ENCODE data around the gene TSPAN18.

TSPAN18 gene

DNA sequence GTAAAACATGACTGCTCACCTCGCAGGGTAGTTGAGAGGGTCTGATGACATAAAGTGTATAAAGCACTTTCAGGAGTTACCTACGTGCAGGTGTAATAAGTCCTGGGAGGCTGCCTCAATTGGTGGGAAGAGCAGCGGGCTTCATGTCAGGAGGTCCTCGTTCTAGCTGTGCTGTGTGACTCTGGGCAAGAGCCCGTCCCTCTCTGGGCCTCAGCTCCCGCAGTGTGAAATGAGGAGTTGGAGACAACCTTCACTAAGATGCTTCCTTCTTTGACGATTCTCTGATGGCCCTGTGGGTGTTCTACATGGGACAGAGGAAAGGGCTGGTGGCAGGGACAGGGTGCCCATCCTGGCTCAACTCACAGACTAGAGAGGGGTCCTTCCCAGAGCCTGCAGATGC is 166.1 kb downstream of the TSPAN18 start:
- no peak for DNase-seq (ENCODE audit: low read depth)
- H3K4me3 ChIP-seq (ENCODE audit: control insufficient read depth, low read depth, low read length): no peak overlapping the region
- TF ChIP-seq CTCF (conservative IDR thresholded peaks at IDR 0.05; ENCODE audit: control insufficient read depth, insufficient read depth, low read depth, low read length): no peak

DNA sequence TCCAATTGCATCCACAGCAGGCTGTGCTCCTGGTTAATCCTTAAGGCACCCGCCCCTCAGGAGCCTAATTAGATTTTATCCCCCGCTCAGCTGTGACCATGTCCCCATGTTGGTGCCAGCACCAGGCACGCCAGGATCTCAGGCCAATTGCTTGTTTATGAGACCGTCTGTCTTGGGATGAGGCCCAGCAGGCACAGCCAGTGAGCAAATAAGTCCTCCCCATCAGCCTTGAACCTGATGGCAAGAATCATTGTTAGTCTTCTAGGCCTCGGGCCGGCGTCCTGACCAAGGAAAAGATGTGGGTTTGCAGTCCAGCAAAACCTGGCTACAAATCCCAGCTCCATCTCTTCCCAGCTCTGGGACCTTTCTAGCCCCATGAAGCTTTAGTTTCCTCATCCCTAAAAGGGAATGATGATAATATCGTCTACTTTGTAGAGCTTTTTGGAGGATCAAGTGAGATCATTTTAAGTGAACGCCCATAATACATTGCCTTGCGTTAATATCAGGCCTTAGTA is 166.6 kb downstream of the TSPAN18 start:
- DNase-seq (ENCODE audit: low read depth): no peak
- TF ChIP-seq CTCF (conservative IDR thresholded peaks at IDR 0.05; ENCODE audit: control insufficient read depth, insufficient read depth, low read depth, low read length): no peak
- H3K4me3 ChIP-seq (ENCODE audit: control insufficient read depth, low read depth, low read length): no peak overlapping the region

- peak; percentile 79 for TF ChIP-seq CTCF (conservative IDR thresholded peaks at IDR 0.05; ENCODE audit: control insufficient read depth, insufficient read depth, low read depth, low read length)
- no peak overlapping the region for H3K4me3 ChIP-seq (ENCODE audit: control insufficient read depth, low read depth, low read length)
- peak; percentile 48 for DNase-seq (ENCODE audit: low read depth)
These were observed 167.3 kb downstream of the TSPAN18 start for GRCh38 chr11:44893846-44894617.

DNA sequence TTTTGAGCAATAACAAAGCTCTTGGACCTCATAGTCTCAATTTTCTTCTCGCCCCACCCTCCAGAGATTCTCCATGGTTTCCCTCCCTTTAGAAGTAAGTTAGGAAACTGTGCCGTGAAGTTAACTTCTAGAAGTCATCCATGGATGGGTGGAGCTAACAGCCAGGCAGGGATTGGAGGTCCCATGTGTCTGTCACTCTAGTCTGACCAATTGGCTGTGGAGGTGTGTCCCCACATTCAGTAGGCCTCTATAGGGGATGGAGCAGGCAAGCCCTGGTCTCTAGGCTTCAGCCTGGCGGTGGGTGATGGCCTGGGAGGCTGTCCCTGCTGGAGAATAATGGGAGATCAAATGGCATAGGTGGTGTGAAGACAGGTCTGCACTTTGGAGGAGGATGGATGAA is 173.2 kb downstream of the TSPAN18 start:
- DNase-seq (ENCODE audit: low read depth): peak; percentile 79
- no peak overlapping the region for H3K4me3 ChIP-seq (ENCODE audit: control insufficient read depth, low read depth, low read length)
- no peak for TF ChIP-seq CTCF (conservative IDR thresholded peaks at IDR 0.05; ENCODE audit: control insufficient read depth, insufficient read depth, low read depth, low read length)

GRCh38 chr11:44901120-44901633 is 174.4 kb downstream of the TSPAN18 start:
- TF ChIP-seq CTCF (conservative IDR thresholded peaks at IDR 0.05; ENCODE audit: control insufficient read depth, insufficient read depth, low read depth, low read length): no peak
- no peak for DNase-seq (ENCODE audit: low read depth)
- no peak overlapping the region for H3K4me3 ChIP-seq (ENCODE audit: control insufficient read depth, low read depth, low read length)

GRCh38 chr11:44901786-44902185 is 175.0 kb downstream of the TSPAN18 start:
- no peak overlapping the region for H3K4me3 ChIP-seq (ENCODE audit: control insufficient read depth, low read depth, low read length)
- DNase-seq (ENCODE audit: low read depth): no peak
- TF ChIP-seq CTCF (conservative IDR thresholded peaks at IDR 0.05; ENCODE audit: control insufficient read depth, insufficient read depth, low read depth, low read length): no peak

Measured in fibroblast of mammary gland (primary cell).